ENCODE measurements around the gene PSRC1.

- TF ChIP-seq CTCF (IDR thresholded peaks at IDR 0.05) (no peak), POLR2A (IDR thresholded peaks at IDR 0.05) (no peak)
Measured at GRCh38 chr1:109241344-109241743, 41.6 kb downstream of the PSRC1 start.
